Stimulated activated CD8-positive, alpha-beta memory T cell treated with anti-CD3 and anti-CD28 coated beads, Interleukin-12 subunit alpha, Interleukin-12 subunit beta, amount 100 ng/mL, for 24 hours (primary cell): Measurements from ENCODE around the gene PCBD1.
"Not testable (repeated sequence)": the region's sequence is repeated elsewhere in the genome, so short reads cannot be mapped to it uniquely, and the experiment has no call there.

Experiments
- DNase-seq: peaks from one replicate; pipeline ENCODE4 v3.0.0-alpha.2; 2020; ENCODE audit errors: extremely low read depth

The PCBD1 gene

DNA sequence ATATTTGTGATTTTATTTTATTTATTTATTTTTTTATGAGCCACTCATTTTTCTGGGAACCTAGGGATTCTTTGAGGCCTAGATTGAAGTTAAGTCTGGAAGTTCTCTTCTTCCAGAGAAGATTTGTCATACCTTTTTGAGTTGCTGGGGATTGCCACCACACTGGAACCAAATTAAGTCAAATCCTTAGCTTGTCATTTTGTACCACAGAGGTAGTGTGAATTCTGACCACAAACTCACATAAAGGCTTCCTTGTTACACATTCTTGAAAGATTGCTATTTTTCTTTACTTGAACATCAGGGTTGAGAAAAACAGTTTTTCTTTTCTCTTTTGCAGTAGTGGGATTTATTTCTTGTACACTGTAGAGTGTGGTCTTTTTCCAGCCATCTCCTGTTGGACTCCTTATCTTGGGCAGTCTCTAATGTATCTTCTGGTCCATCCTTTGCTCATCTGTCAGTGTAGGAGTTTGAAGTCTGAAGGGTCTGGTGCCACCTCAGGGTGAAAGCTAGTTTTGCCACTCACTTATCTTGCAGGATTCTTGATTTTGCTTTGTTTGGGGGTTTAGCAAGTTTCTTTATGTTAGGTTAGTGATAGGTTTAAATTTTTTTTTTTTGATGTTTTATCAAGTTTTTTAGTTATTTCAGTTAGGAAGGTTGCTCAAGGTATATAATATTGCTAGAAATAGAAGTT is 24.8 kb downstream of the PCBD1 start:
- DNase-seq: no peak

DNA sequence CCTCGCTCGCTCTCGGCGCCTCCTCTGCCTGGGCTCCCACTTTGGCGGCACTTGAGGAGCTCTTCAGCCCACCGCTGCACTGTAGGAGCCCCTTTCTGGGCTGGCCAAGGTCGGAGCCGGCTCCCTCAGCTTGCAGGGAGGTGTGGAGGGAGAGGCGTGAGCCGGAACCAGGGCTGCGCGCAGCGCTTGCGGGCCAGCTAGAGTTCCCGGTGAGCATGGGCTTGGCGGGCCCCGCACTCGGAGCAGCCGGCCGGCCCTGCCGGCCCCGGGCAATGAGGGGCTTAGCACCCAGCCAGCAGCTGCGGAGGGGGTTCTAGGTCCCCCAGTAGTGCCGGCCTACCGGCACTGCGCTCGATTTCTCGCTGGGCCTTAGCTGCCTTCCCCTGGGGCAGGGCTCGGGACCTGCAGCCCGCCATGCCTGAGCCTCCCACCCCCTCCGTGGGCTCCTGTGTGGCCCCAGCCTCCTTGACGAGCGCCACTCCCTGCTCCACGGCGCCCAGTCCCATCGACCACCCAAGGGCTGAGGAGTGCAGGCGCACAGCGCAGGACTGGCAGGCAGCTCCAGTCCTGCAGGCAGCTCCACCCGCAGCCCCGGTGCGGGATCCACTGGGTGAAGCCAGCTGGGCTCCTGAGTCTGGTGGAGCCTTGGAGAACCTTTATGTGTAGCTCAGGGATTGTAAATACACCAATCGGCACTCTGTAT is 26.7 kb downstream of the PCBD1 start:
- DNase-seq: not testable (repeated sequence)

- no peak for DNase-seq
Measured at GRCh38 chr10:70858759-70859158, 29.6 kb downstream of the PCBD1 start.

- no peak for DNase-seq
Measured at GRCh38 chr10:70856454-70856853, 31.9 kb downstream of the PCBD1 start.

- DNase-seq: no peak
Measured at GRCh38 chr10:70853457-70853856, 34.9 kb downstream of the PCBD1 start.

DNA sequence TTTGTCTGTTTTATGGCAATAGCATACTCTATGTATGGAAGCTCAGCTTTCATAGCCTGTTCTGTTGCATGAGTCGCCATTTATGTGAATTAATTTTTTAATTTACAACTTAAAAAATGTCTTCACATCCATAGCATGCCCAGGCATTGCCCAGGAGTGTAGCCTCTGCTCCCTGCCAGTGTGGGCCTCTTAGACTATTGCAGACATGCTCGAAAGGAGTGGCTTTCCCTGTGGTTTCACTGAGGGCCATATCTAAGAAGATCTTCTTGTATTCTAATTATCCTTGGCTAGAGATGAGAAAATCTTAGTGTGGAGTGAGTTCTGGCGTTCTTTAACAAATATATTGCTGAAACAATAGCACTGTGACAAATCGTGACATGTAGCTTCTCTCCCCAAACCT is 35.3 kb downstream of the PCBD1 start:
- DNase-seq: no peak

- no peak for DNase-seq
Measured at GRCh38 chr10:70851597-70852475, 36.5 kb downstream of the PCBD1 start.

DNA sequence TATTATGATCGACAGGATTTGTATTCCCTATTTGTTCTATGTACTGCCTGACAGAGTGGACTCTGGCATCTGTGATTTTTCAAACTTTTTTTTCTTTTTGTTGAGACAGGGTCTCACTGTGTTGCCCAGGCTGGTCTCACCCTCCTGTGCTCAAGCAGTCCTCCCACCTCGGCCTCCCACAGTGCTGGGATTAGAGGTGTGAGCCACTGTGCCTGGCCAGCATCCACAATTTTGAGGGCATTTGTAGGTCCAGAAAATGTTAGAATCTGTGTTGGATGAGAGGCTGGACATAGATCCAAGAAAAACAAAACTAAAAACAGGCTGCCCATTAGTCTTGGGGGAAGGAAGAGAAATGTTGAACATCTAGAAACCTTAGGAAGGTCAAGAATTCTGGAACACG is 38.3 kb downstream of the PCBD1 start:
- no peak for DNase-seq

- DNase-seq: no peak
Measured at GRCh38 chr10:70849582-70850016, 38.8 kb downstream of the PCBD1 start.

DNA sequence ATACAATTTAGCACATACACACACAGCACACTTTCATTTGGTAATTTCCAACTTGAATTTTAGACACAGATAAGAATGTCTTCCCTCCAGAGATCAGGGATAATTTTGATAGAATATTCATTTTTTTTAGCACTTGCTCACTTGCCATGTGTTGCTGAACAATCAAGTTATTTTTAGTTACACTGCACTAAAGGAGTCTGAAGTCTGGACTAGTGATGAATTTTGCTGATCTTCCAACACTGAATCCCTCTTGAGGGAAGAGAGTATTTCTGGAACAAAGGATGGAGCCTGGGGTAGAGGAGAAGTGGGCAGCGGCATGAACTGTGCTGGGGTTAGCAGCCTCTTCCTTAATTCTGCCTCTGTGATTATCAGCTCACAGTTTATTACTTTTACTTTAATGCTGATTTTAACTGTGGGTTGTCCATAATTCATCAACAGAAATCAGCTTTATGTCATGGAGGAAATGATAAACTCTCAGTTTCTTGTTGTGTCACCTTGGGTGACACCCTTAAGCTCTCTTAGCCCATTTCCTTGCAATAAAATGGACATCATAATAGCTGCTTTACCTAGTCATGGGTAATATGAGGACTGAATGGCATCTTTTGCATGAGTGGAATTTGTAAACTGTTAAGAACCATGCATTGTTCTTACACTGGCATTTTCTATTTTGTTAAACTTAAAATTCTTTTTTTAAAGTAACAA is 40.6 kb downstream of the PCBD1 start:
- no peak for DNase-seq

DNA sequence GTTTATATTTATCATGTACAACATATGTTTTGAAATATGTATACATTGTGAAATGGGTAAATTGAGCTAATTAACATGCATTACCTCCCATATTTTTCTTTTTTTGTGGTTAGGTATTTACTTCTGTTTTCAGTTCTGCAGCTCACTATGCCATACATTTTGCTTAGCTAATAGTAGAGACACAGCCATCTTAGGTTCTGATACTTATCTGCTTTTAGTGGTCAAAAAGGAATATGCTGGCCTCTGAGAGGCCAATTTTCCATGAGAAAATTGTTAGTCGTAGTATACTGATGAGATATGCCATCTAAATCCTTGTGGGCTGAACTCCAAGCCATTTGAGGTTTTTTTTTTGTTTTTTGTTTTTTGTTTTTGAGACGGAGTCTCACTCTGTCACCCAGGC is 41.6 kb downstream of the PCBD1 start:
- DNase-seq: no peak

GRCh38 chr10:70845816-70846215 is 42.5 kb downstream of the PCBD1 start:
- no peak for DNase-seq

DNA sequence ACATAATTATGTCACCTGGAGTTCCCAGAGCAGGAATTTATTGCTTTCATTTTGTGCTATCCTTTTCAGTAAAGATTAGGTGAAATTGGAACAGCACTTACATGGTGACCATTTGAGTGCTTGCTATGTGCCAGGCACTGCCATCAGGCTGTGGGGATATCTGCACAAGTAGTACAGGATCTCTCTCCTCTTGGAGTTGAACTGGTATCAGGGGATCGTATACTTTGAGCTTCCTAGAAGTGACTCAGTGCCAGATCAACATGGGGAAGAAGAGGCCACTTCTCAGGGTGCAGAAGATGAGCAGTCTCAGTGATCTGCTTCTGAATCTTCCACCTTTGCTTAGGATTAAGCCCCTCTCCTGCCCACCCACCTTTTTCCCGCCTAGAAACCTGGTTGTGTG is 43.1 kb downstream of the PCBD1 start:
- no peak for DNase-seq

DNA sequence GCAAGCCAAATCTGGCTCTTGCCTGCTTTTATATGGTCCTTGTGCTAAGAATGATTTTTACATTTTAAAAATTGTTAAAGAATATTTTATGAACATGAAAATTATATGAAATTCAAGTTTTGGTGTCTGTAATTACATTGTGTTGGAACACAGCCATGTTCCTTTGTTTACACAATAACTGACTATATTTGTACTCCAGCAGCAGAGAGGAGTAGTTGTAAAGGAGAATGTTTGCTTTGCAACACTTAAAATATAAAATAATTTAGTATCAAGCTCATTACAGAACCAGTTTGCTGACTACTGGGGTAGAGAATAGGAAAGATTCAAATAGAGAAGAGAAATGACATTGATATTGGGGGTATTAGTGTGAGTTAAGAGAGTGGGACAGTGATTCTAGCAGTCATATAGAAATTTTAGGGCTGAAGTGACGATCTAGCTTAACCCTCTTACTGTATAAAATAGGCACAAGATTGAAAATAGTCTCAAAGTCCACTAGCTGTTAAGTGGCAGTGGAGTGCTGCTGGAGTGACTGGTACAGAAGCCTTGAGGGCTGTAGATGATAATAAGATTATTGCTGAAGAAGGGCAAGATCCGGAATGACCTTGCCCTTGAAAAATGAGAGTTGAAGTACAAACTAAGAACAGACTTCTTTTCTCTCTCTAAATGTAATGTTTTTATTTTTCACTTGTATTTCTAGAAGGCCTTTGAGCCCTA is 44.4 kb downstream of the PCBD1 start:
- DNase-seq: no peak

DNA sequence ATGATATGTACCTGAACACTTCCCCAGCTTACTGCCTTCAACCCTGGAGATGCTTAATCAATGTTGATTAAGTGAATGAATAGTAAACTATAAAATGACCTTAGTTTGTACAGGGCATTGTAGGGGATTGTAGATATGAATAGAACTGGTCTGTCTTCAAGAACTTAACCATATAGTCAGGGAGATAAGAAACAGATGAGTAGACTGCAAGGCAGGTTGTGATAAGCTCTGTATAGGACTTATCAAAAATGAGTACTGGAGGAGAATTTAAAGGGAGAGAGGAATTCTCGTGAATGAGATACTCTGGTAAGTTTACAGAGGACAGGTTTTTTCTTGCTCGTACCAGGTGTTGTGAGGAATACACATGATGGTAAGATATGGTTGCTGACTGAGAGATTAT is 45.0 kb downstream of the PCBD1 start:
- no peak for DNase-seq

- DNase-seq: no peak
Measured at GRCh38 chr10:70840836-70841235, 47.5 kb downstream of the PCBD1 start.

- no peak for DNase-seq
Measured at GRCh38 chr10:70838270-70838805, 50.0 kb downstream of the PCBD1 start.

GRCh38 chr10:70837660-70838059 is 50.7 kb downstream of the PCBD1 start:
- DNase-seq: no peak

GRCh38 chr10:70836319-70836718 is 52.0 kb downstream of the PCBD1 start:
- no peak for DNase-seq

DNA sequence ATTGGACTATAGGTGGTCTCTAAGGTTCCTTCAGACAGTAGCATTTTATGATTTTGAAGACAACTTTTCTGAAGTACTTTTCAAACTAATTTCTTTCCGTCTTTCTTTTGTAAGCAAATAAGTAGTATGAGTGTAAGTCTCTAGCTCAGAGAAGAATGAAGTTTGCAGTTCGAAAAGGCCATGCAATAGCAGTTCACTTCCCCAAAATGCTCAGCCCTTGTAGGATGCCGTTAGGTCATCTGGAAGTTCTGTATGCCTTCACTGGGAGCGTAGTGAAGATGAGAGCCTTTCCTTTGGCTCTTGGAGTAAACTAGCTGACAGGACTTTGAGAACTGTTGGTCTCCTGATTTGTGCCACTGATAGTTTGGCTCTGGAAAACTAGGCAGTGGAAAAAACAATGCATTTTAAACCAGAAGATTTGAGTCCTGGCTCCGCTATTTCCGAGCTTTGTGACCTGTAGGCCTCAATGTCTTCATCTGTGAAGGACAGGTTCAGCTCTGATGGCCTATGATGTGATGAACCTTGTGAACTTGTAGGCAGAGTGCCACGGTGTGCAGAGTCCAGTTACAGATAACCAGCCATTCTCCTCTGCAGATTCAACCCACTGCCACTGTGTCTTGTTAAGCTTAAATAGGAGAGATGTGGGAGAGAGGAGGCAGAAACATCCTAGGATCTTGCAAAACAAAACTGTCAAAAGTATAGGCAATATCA is 53.8 kb downstream of the PCBD1 start:
- no peak for DNase-seq
